Stomach (tissue), 4 donors: ENCODE results near the gene ACSS2.

Experiments used
- EP300 ChIP-seq: sonication (generic); formaldehyde crosslinking; IDR thresholded peaks from one replicate; pipeline ENCODE4 v1.6.1; 2017; ENCODE audit warnings: antibody characterized with exemption
- POLR2A ChIP-seq, 4 donors: fragments of 450-650 bp; IDR thresholded peaks; one replicate each; pipeline ENCODE4 v1.6.1; 2016; ENCODE audit warnings: antibody characterized with exemption in 4 of 4, control low read depth in 2 of 4, mild to moderate bottlenecking in 1 of 4, moderate library complexity in 1 of 4
- POLR2AphosphoS5 ChIP-seq, 3 donors: sonication (generic); formaldehyde crosslinking; IDR thresholded peaks; one replicate each; pipeline ENCODE4 v1.6.1; 2016; ENCODE audit warnings: antibody characterized with exemption in 3 of 3
- TF ChIP-seq, protein P1 (sequence below), 7 experiments: fragments of 450-650 bp in 4 of 7; fragments of 200-600 bp in 3 of 7; sonication (generic) in 3 of 7; IDR thresholded peaks; one replicate each; pipeline ENCODE4 v1.5.1; 2016 to 2019; ENCODE audit warnings: antibody characterized with exemption in 7 of 7, control low read depth in 2 of 7, mild to moderate bottlenecking in 1 of 7

DNA sequence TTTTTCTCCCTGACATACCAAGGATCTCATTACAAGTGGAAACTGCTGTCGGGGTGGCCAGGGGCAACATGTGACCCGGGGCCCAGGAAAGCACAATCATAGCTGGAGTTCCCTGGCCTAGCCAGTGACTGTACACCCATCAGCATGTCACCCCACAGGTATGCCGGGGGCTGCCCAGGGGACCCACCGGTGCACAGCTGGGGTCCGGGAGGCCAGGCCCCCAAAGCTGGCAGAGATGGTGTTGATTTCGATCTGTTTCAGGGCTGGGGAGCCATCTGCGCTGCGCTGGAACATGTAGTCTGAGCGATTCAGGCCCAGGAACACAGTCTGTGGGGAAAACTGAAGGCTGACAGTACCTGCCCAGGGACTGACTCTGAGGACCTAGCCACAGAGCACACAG, 65.9 kb downstream of the ACSS2 start:
- no peak for TF ChIP-seq POLR2A (IDR thresholded peaks at IDR 0.05)
- TF ChIP-seq, protein P1, sequence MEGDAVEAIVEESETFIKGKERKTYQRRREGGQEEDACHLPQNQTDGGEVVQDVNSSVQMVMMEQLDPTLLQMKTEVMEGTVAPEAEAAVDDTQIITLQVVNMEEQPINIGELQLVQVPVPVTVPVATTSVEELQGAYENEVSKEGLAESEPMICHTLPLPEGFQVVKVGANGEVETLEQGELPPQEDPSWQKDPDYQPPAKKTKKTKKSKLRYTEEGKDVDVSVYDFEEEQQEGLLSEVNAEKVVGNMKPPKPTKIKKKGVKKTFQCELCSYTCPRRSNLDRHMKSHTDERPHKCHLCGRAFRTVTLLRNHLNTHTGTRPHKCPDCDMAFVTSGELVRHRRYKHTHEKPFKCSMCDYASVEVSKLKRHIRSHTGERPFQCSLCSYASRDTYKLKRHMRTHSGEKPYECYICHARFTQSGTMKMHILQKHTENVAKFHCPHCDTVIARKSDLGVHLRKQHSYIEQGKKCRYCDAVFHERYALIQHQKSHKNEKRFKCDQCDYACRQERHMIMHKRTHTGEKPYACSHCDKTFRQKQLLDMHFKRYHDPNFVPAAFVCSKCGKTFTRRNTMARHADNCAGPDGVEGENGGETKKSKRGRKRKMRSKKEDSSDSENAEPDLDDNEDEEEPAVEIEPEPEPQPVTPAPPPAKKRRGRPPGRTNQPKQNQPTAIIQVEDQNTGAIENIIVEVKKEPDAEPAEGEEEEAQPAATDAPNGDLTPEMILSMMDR (IDR thresholded peaks at IDR 0.05): no peak
- no peak for TF ChIP-seq POLR2AphosphoS5 (IDR thresholded peaks at IDR 0.05)
- TF ChIP-seq EP300: no peak
